ENCODE data around the gene NCEH1.

DNA sequence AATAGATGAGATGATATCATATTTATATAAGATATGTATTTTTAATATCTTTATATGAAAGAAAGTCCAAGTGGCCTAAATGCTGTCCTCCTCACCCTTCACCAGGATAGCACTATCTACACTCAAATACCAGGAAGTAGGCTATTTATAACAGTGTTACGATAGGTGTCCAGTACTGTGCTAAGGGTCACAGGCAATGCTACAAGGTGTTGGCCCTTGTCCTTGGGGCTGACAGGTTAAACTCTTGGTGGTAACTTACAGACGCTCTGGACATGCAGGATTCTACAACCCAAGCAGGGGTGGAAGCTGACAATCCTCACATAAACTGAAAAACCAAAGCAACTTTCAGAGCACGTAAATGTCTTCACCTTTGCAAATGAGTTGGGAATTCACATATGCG is 22.3 kb downstream of the NCEH1 start:
- no peak for TF ChIP-seq YY1 (IDR thresholded peaks at IDR 0.05; ENCODE audit: insufficient read depth, insufficient read length)
- no peak for TF ChIP-seq ZNF274 (IDR thresholded peaks at IDR 0.05; ENCODE audit: low read depth, low read length)
- TF ChIP-seq SUZ12 (IDR thresholded peaks at IDR 0.05; ENCODE audit: extremely low read depth, insufficient read depth, insufficient read length): no peak

Measured in NT2/D1 (cell line).